ENCODE data around the gene NPLOC4. TPM values are rescaled to one million over a fixed set of nuclear protein-coding genes. Genes with fewer than 3 reads are reported as not detected.

Gene NPLOC4
- total and polyA plus RNA-seq, 2 donors (not counting 1 experiment from before 2014, with no cell fraction given) = 51.0 to 62.5 TPM

DNA sequence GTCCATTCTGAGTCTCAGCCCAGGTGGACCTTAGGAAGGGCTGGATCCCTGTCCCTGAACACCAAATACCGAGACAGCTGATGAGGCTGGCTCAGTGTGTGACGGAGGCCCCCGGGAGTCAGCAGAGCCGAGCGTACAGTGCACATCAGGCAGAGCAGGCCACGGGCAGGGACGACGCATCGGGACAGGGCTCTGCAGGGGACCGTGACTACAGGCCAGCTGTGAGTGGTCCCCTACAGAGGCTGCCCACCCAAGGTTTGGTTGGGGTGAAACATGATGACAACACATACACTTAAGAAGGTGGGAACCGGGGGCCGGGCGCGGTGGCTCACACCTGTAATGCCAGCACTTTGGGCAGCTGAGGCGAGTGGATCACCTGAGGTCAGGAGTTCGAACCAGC is 36.0 kb upstream of the NPLOC4 start:
- Histone ChIP-seq H4K20me1 (ENCODE audit: control insufficient read depth, extremely low read depth, insufficient read depth, low read length) (no peaks in the 10 kb centered on the region), H3K9me3 (ENCODE audit: control insufficient read depth, insufficient read depth, low read depth, low read length) (no peaks in the 10 kb centered on the region), H3K79me2 (ENCODE audit: control insufficient read depth, insufficient read depth, low read length) (peaks cover 5% of the 10 kb centered on the region), H3K4me2 (ENCODE audit: extremely low read depth, insufficient read depth, low read length) (no peak overlapping the region), H3K36me3 (ENCODE audit: control insufficient read depth, insufficient read depth, low read length) (peaks cover 25% of the 10 kb centered on the region), H3K4me3 (replicated peaks in 1 of 4; ENCODE audit: control extremely low read depth in 1 of 4, insufficient read depth in 1 of 4, low read depth in 3 of 4, low read length in 4 of 4) (no peak overlapping the region), H2AFZ (ENCODE audit: low read length) (no peak overlapping the region), H3K27ac (ENCODE audit: insufficient read depth, low read length) (no peak overlapping the region), H3K4me1 (ENCODE audit: control insufficient read depth, extremely low read depth, insufficient read depth, low read length) (peaks cover 2% of the 10 kb centered on the region), H3K27me3 (ENCODE audit: control insufficient read depth, insufficient read depth, low read length) (no peaks in the 10 kb centered on the region), H3K9ac (ENCODE audit: insufficient read depth, low read length) (no peak overlapping the region)
- TF ChIP-seq, protein P1, sequence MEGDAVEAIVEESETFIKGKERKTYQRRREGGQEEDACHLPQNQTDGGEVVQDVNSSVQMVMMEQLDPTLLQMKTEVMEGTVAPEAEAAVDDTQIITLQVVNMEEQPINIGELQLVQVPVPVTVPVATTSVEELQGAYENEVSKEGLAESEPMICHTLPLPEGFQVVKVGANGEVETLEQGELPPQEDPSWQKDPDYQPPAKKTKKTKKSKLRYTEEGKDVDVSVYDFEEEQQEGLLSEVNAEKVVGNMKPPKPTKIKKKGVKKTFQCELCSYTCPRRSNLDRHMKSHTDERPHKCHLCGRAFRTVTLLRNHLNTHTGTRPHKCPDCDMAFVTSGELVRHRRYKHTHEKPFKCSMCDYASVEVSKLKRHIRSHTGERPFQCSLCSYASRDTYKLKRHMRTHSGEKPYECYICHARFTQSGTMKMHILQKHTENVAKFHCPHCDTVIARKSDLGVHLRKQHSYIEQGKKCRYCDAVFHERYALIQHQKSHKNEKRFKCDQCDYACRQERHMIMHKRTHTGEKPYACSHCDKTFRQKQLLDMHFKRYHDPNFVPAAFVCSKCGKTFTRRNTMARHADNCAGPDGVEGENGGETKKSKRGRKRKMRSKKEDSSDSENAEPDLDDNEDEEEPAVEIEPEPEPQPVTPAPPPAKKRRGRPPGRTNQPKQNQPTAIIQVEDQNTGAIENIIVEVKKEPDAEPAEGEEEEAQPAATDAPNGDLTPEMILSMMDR (conservative IDR thresholded peaks at IDR 0.05 in 1 of 2, IDR thresholded peaks at IDR 0.05 in 1 of 2; ENCODE audit: low read depth in 1 of 2, low read length in 2 of 2) = no peak
- TF ChIP-seq EZH2 (IDR thresholded peaks at IDR 0.05; ENCODE audit: low read length, missing control alignments) = no peak
- DNase-seq (ENCODE audit: low read depth in 2 of 2) = no peak

DNA sequence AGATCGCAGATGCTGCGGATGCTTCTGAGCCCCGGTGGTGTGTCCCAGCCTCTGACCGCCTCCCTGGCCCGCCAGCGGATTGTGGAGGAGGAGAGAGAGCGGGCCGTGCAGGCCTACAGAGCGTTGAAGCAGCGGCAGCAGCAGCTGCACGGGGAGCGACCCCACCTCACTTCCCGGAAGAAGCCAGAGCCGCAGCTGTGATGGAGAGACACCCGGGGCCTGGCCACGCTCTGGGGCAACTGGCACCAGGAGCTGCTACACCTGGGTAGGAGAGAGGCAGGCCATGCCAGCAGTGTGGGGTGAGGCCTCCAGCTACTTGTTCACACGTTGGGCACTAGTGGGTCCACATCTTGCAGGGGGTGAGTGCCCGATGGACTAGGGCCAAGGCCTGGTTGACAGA is 35.6 kb upstream of the NPLOC4 start:
- Histone ChIP-seq H3K9me3 (ENCODE audit: control insufficient read depth, insufficient read depth, low read depth, low read length) (no peaks in the 10 kb centered on the region), H3K9ac (ENCODE audit: insufficient read depth, low read length) (no peak overlapping the region), H3K27ac (ENCODE audit: insufficient read depth, low read length) (no peak overlapping the region), H3K4me1 (ENCODE audit: control insufficient read depth, extremely low read depth, insufficient read depth, low read length) (peaks cover 2% of the 10 kb centered on the region), H4K20me1 (ENCODE audit: control insufficient read depth, extremely low read depth, insufficient read depth, low read length) (no peaks in the 10 kb centered on the region), H3K4me2 (ENCODE audit: extremely low read depth, insufficient read depth, low read length) (no peak overlapping the region), H3K4me3 (replicated peaks in 1 of 4; ENCODE audit: control extremely low read depth in 1 of 4, insufficient read depth in 1 of 4, low read depth in 3 of 4, low read length in 4 of 4) (no peak overlapping the region), H3K79me2 (ENCODE audit: control insufficient read depth, insufficient read depth, low read length) (peaks cover 9% of the 10 kb centered on the region), H3K27me3 (ENCODE audit: control insufficient read depth, insufficient read depth, low read length) (no peaks in the 10 kb centered on the region), H3K36me3 (ENCODE audit: control insufficient read depth, insufficient read depth, low read length) (peaks cover 25% of the 10 kb centered on the region), H2AFZ (ENCODE audit: low read length) (no peak overlapping the region)
- DNase-seq (ENCODE audit: low read depth in 2 of 2) = no peak
- TF ChIP-seq EZH2 (IDR thresholded peaks at IDR 0.05; ENCODE audit: low read length, missing control alignments) = no peak
- TF ChIP-seq, protein P1 (conservative IDR thresholded peaks at IDR 0.05 in 1 of 2, IDR thresholded peaks at IDR 0.05 in 1 of 2; ENCODE audit: low read depth in 1 of 2, low read length in 2 of 2) = no peak

DNA sequence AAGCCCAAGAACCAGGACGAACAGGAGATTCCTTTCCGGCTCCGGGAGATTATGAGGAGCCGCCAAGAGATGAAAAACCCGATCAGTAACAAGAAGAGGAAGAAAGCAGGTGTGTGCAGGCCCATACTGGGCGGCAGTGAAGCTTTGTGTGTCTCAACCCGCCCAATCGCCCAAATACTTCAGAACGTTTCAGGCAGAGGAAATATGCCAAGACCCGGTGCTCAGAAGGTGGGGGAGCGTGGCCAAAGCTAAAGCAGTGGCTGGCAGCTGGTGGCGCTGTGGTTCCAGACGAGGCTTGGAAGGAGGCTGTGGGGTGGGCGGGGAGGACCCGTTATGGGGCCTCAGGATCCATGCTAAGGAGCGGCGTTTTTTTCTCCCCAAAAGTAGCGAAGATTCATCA is 30.8 kb upstream of the NPLOC4 start:
- no peaks in the 10 kb centered on the region for H3K27me3 ChIP-seq (ENCODE audit: control insufficient read depth, insufficient read depth, low read length)
- peak overlapping the region in 1 of 4 experiments; percentile 10 for H3K4me3 ChIP-seq (replicated peaks in 1 of 4; ENCODE audit: control extremely low read depth in 1 of 4, insufficient read depth in 1 of 4, low read depth in 3 of 4, low read length in 4 of 4)
- H2AFZ ChIP-seq (ENCODE audit: low read length) = no peak overlapping the region
- DNase-seq (ENCODE audit: low read depth in 2 of 2) = no peak
- H3K79me2 ChIP-seq (ENCODE audit: control insufficient read depth, insufficient read depth, low read length) = peaks cover 27% of the 10 kb centered on the region
- H3K27ac ChIP-seq (ENCODE audit: insufficient read depth, low read length) = no peak overlapping the region
- H3K4me2 ChIP-seq (ENCODE audit: extremely low read depth, insufficient read depth, low read length) = no peak overlapping the region
- no peak for TF ChIP-seq EZH2 (IDR thresholded peaks at IDR 0.05; ENCODE audit: low read length, missing control alignments)
- TF ChIP-seq, protein P1 (conservative IDR thresholded peaks at IDR 0.05 in 1 of 2, IDR thresholded peaks at IDR 0.05 in 1 of 2; ENCODE audit: low read depth in 1 of 2, low read length in 2 of 2) = peak in 1 of 2 donors; percentile 7
- no peak overlapping the region for H3K9ac ChIP-seq (ENCODE audit: insufficient read depth, low read length)
- peaks cover 32% of the 10 kb centered on the region for H3K36me3 ChIP-seq (ENCODE audit: control insufficient read depth, insufficient read depth, low read length)
- no peaks in the 10 kb centered on the region for H3K9me3 ChIP-seq (ENCODE audit: control insufficient read depth, insufficient read depth, low read depth, low read length)
- peaks cover 9% of the 10 kb centered on the region for H3K4me1 ChIP-seq (ENCODE audit: control insufficient read depth, extremely low read depth, insufficient read depth, low read length)
- H4K20me1 ChIP-seq (ENCODE audit: control insufficient read depth, extremely low read depth, insufficient read depth, low read length) = no peaks in the 10 kb centered on the region

All from fibroblast of lung (primary cell).